GM12878 (cell line): Measurements from ENCODE around the gene DUS1L. TPM values are rescaled to one million over a fixed set of nuclear protein-coding genes. Genes with fewer than 3 reads are reported as not detected.

ENCODE experiments used
- BCL3 ChIP-seq: IDR thresholded peaks from 2 replicates; pipeline ENCODE4 v1.6.1; 2011; ENCODE audit warnings: borderline replicate concordance, low read depth, mild to moderate bottlenecking, moderate library complexity, low read length; ENCODE audit not compliant: insufficient read depth, poor library complexity, severe bottlenecking
- CBFB ChIP-seq: IDR thresholded peaks from 2 replicates; pipeline ENCODE4 v1.6.1; 2016; ENCODE audit warnings: antibody characterized with exemption, low read depth
- CBX3 ChIP-seq: fragments of 200-600 bp; sonication (generic); IDR thresholded peaks from 2 replicates; pipeline ENCODE4 v1.6.1; 2016; ENCODE audit warnings: low read depth, borderline replicate concordance
- CHD4 ChIP-seq: fragments of 200-600 bp; sonication (generic); IDR thresholded peaks from 2 replicates; pipeline ENCODE4 v1.6.1; 2016; ENCODE audit warnings: mild to moderate bottlenecking
- CREB1 ChIP-seq: IDR thresholded peaks from 2 replicates; pipeline ENCODE4 v1.6.1; 2012; ENCODE audit warnings: low read depth, mild to moderate bottlenecking, inconsistent platforms
- DPF2 ChIP-seq: fragments of 450-650 bp; IDR thresholded peaks from 2 replicates; pipeline ENCODE4 v1.6.1; 2017; ENCODE audit warnings: mild to moderate bottlenecking
- EED ChIP-seq: sonication (generic); IDR thresholded peaks from 2 replicates; pipeline ENCODE4 v1.6.1; 2016; ENCODE audit warnings: antibody characterized with exemption, low read depth
- EZH2 ChIP-seq: IDR thresholded peaks from 2 replicates; pipeline ENCODE4 v1.6.1; 2012; ENCODE audit warnings: low read depth, mild to moderate bottlenecking, control low read depth, inconsistent platforms, low read length, borderline replicate concordance; ENCODE audit not compliant: control insufficient read depth
- FOXK2 ChIP-seq: fragments of 450-650 bp; IDR thresholded peaks from 2 replicates; pipeline ENCODE4 v1.6.1; 2017; ENCODE audit warnings: mild to moderate bottlenecking, moderate library complexity
- GATAD2B ChIP-seq: fragments of 450-650 bp; conservative IDR thresholded peaks from 2 replicates; pipeline ENCODE4 v1.6.1; 2017; ENCODE audit warnings: low read depth, mild to moderate bottlenecking, moderate library complexity
- HDGF ChIP-seq: fragments of 450-650 bp; IDR thresholded peaks from 2 replicates; pipeline ENCODE4 v1.6.1; 2016; ENCODE audit warnings: antibody characterized with exemption
- IKZF1 ChIP-seq: fragments of 450-650 bp; conservative IDR thresholded peaks from 2 replicates; pipeline ENCODE4 v1.6.1; 2017; ENCODE audit warnings: antibody characterized with exemption, mild to moderate bottlenecking
- JUNB ChIP-seq: IDR thresholded peaks from 2 replicates; pipeline ENCODE4 v1.6.1; 2016; ENCODE audit warnings: antibody characterized with exemption, mild to moderate bottlenecking
- JUND ChIP-seq: IDR thresholded peaks from 2 replicates; pipeline ENCODE4 v1.6.1; 2012; ENCODE audit warnings: low read depth, mild to moderate bottlenecking, low read length, improper control_type of control experiment, moderate library complexity
- NR2F1 ChIP-seq: fragments of 450-650 bp; conservative IDR thresholded peaks from 2 replicates; pipeline ENCODE4 v1.6.1; 2017; ENCODE audit warnings: mild to moderate bottlenecking
- NRF1 ChIP-seq: conservative IDR thresholded peaks from 2 replicates; pipeline ENCODE4 v1.6.1; 2011; ENCODE audit warnings: mild to moderate bottlenecking, low read depth, low read length, improper control_type of control experiment
- PAX5 ChIP-seq: IDR thresholded peaks from 2 replicates; pipeline ENCODE4 v1.6.1; 2011; ENCODE audit warnings: low read depth, low read length, borderline replicate concordance
- POLR2A ChIP-seq: IDR thresholded peaks from 2 replicates; pipeline ENCODE4 v1.6.1; 2011; ENCODE audit warnings: low read depth, mild to moderate bottlenecking, low read length
- RAD21 ChIP-seq: IDR thresholded peaks from 2 replicates; pipeline ENCODE4 v1.6.1; 2011; ENCODE audit warnings: mild to moderate bottlenecking, low read depth, low read length, moderate library complexity; ENCODE audit not compliant: insufficient read depth
- RB1 ChIP-seq: fragments of 450-650 bp; formaldehyde crosslinking; IDR thresholded peaks from 2 replicates; pipeline ENCODE4 v1.6.1; 2017; ENCODE audit warnings: mild to moderate bottlenecking, borderline replicate concordance
- SIX5 ChIP-seq: IDR thresholded peaks from 2 replicates; pipeline ENCODE4 v1.6.1; 2011; ENCODE audit warnings: mild to moderate bottlenecking, low read depth, low read length, moderate library complexity; ENCODE audit not compliant: severe bottlenecking
- TARDBP ChIP-seq: IDR thresholded peaks from 2 replicates; pipeline ENCODE4 v1.6.1; 2016; ENCODE audit warnings: borderline replicate concordance
- ZBTB4 ChIP-seq: fragments of 450-650 bp; formaldehyde crosslinking; IDR thresholded peaks from 2 replicates; pipeline ENCODE4 v1.4.0; 2022; ENCODE audit warnings: mild to moderate bottlenecking, moderate library complexity
- ZNF207 ChIP-seq: fragments of 450-650 bp; IDR thresholded peaks from 2 replicates; pipeline ENCODE4 v1.6.1; 2014; ENCODE audit warnings: antibody characterized with exemption, mild to moderate bottlenecking, borderline replicate concordance
- ZNF24 ChIP-seq: fragments of 450-650 bp; IDR thresholded peaks from 2 replicates; pipeline ENCODE4 v1.6.1; 2017; ENCODE audit warnings: antibody characterized with exemption, mild to moderate bottlenecking
- polyA plus RNA-seq, 11 experiments: library from polyadenylated mRNA; depleted of rRNA in 4 of 11; unstranded in 6 of 11; stranded (reverse) in 5 of 11; fragments of >200 nt; fragmentation: Nextera tagmentation in 4 of 11; fragmentation: Illumina TruSeq in 1 of 11; extraction: Ambion mirVana in 4 of 11; extraction: Trizol in 1 of 11; gene quantifications; 1 replicate in 1 of 11; 2 replicates in 10 of 11; pipeline versions ENCODE4 v1.2.1 to v1.2.3, GENCODE V29; 2011 to 2016; ENCODE audit warnings: inconsistent platforms in 2 of 11, missing spikeins in 2 of 11, low read depth in 1 of 11
- total RNA-seq, 4 experiments: library from RNA; depleted of rRNA in 3 of 4; stranded (reverse); fragments of >200 nt in 3 of 4; fragmentation: Illumina TruSeq in 1 of 4; extraction: Trizol in 1 of 4; gene quantifications; 2 replicates each; pipeline versions ENCODE4 v1.2.1 to v1.2.3, GENCODE V29; 2013 to 2021
- TF ChIP-seq, protein P1 (sequence below), 3 experiments: IDR thresholded peaks in 2 of 3; conservative IDR thresholded peaks in 1 of 3; 2 replicates each; pipeline ENCODE4 v1.5.1; 2011; ENCODE audit warnings: low read depth in 3 of 3, low read length in 3 of 3, mild to moderate bottlenecking in 3 of 3, control low read depth in 2 of 3, moderate library complexity in 2 of 3, inconsistent platforms in 1 of 3, mixed read lengths in 1 of 3; ENCODE audit not compliant: control insufficient read depth in 2 of 3, insufficient read depth in 1 of 3; ENCODE audit errors: extremely low read depth in 1 of 3
- TF ChIP-seq, protein P2 (sequence below): fragments of 450-650 bp; conservative IDR thresholded peaks from 2 replicates; pipeline ENCODE4 v1.6.1; 2017; ENCODE audit warnings: mild to moderate bottlenecking, moderate library complexity

The DUS1L gene
- total and polyA plus RNA-seq, 10 of the 15 experiments (the other 5 are each of a cell fraction or from before 2014, with no cell fraction given) = 6.1 to 157 (median 44.5) TPM

GRCh38 chr17:82097919-82098168, 32.2 kb upstream of the DUS1L start (continued):
- TF ChIP-seq, protein P1, sequence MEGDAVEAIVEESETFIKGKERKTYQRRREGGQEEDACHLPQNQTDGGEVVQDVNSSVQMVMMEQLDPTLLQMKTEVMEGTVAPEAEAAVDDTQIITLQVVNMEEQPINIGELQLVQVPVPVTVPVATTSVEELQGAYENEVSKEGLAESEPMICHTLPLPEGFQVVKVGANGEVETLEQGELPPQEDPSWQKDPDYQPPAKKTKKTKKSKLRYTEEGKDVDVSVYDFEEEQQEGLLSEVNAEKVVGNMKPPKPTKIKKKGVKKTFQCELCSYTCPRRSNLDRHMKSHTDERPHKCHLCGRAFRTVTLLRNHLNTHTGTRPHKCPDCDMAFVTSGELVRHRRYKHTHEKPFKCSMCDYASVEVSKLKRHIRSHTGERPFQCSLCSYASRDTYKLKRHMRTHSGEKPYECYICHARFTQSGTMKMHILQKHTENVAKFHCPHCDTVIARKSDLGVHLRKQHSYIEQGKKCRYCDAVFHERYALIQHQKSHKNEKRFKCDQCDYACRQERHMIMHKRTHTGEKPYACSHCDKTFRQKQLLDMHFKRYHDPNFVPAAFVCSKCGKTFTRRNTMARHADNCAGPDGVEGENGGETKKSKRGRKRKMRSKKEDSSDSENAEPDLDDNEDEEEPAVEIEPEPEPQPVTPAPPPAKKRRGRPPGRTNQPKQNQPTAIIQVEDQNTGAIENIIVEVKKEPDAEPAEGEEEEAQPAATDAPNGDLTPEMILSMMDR (IDR thresholded peaks at IDR 0.05 in 2 of 3, conservative IDR thresholded peaks at IDR 0.05 in 1 of 3; ENCODE audit: control insufficient read depth in 2 of 3, extremely low read depth in 1 of 3, insufficient read depth in 1 of 3, low read depth in 3 of 3, low read length in 3 of 3) = no peak
- TF ChIP-seq FOXK2 (no peak), PAX5 (no peak), POLR2A (no peak), BCL3 (no peak), ZNF207 (peak; percentile 83), TARDBP (no peak), CBX3 (no peak), ZBTB4 (CRISPR knock-in tag) (no peak), JUNB (no peak), RAD21 (no peak), CHD4 (no peak), SIX5 (no peak), IKZF1 (no peak), EZH2 (no peak), NRF1 (no peak), NR2F1 (peak; percentile 52; the same call in 1 of the 2 replicates), GATAD2B (peak; percentile 6), DPF2 (peak; percentile 3), CBFB (no peak), JUND (no peak), RB1 (peak; percentile 20; the same call in 1 of the 2 replicates), ZNF24 (no peak), CREB1 (no peak), HDGF (no peak), EED (no peak)
- TF ChIP-seq, protein P2, sequence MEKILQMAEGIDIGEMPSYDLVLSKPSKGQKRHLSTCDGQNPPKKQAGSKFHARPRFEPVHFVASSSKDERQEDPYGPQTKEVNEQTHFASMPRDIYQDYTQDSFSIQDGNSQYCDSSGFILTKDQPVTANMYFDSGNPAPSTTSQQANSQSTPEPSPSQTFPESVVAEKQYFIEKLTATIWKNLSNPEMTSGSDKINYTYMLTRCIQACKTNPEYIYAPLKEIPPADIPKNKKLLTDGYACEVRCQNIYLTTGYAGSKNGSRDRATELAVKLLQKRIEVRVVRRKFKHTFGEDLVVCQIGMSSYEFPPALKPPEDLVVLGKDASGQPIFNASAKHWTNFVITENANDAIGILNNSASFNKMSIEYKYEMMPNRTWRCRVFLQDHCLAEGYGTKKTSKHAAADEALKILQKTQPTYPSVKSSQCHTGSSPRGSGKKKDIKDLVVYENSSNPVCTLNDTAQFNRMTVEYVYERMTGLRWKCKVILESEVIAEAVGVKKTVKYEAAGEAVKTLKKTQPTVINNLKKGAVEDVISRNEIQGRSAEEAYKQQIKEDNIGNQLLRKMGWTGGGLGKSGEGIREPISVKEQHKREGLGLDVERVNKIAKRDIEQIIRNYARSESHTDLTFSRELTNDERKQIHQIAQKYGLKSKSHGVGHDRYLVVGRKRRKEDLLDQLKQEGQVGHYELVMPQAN = peak; percentile 86
